ENCODE results near the gene DDHD1. TPM values are rescaled to one million over a fixed set of nuclear protein-coding genes. Genes with fewer than 3 reads are reported as not detected.

DDHD1 gene
- total RNA-seq, 4 donors from 2014 or later: 26.1 to 35.7 (median 27.0) TPM

DNA sequence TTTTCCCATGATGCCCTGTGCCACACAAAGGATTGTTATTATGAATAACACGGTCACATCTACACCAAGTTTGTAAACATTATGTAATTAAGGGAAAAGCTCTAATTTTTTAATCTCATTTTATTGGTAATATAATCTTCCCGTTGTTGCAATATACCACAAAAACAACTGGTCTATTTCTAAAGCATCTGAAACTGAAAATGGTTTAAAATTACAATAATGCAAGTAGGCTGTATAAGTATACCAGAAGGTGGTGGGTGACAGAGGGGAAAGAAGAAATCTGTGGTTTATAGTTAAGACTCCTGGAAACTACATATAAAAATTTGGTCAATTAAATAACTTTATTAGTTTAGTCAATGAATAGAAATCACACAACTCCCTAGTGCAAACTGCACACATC lies 5.2 kb downstream of the DDHD1 start:
- TF ChIP-seq CTCF (IDR thresholded peaks at IDR 0.05; ENCODE audit: low read depth): no peak

DNA sequence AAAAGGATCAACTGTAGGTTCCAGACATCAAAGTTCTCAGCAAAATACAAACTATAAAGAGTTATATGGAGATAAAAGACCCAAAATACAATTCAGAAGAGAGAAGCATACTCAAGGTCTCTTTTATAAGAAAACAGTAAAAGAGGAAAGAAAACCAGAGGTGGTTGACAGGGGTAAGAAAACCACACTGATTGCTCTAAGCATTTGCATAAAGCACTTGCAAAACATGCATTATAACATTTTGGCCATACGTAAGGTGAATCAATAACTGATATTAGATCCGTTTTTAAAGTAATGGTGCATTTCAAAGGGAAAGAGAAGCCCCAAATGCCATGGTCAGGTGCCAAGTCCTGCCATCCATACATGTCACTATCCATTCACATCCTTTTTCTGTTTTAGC lies 5.9 kb downstream of the DDHD1 start:
- no peak for TF ChIP-seq CTCF (IDR thresholded peaks at IDR 0.05; ENCODE audit: low read depth)

- TF ChIP-seq CTCF (IDR thresholded peaks at IDR 0.05; ENCODE audit: low read depth): no peak
These were observed 6.4 kb downstream of the DDHD1 start for GRCh38 chr14:53146739-53147138.

GRCh38 chr14:53144244-53144643 lies 8.9 kb downstream of the DDHD1 start:
- no peak for TF ChIP-seq CTCF (IDR thresholded peaks at IDR 0.05; ENCODE audit: low read depth)

GRCh38 chr14:53140585-53140984 lies 12.5 kb downstream of the DDHD1 start:
- no peak for TF ChIP-seq CTCF (IDR thresholded peaks at IDR 0.05; ENCODE audit: low read depth)

DNA sequence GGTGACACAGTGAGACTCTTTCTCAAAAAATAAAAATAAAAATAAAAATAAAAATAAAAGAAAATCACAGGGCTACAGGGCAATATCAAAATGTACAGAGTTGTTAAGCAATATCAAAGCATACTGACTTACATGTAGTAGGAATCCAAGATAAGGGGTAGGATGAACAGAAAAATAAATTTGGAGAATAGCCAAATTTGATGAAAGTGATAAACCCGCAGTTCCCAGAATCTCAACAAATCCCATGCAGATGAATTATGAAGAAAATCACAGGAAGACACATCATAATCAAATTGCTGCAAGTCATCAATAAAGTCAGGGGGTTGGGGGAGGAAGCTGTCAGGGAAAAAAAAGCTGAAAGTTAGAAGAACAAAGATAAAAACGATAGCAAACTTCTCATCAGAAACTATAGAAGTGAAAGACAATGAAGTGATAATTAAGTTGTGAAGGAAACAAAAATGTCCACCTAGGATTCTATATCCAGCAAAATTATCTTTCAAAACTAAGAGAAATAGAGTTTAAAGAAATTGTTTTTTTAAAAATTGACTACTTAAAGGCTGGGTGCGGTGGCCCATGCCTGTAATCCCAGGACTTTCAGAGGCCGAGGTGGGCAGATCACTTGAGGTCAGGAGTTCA lies 15.4 kb downstream of the DDHD1 start:
- no peak for TF ChIP-seq CTCF (IDR thresholded peaks at IDR 0.05; ENCODE audit: low read depth)

GRCh38 chr14:53128303-53129028 lies 24.7 kb downstream of the DDHD1 start:
- no peak for TF ChIP-seq CTCF (IDR thresholded peaks at IDR 0.05; ENCODE audit: low read depth)
